Measurements from ENCODE around the gene GRIK4.

DNA sequence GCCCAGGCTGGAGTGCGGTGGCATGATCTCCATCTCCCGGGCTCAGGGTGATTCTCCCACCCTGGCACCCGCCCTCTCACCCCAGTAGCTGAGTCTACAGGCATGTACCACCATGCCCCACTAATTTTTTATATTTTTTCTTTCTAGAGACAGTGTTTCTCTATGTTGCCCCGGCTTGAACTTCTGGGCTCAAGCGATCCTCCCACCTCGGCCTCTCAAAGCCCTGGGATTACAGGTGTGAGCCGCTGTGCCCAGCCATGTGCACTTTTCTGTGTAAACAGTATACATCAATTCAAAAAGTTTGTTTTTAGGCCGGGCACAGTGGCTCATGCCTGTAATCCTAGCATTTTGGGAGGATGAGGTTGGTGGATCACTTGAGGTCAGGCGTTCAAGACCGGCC, 14.7 kb downstream of the GRIK4 start:
- TF ChIP-seq, protein P1, sequence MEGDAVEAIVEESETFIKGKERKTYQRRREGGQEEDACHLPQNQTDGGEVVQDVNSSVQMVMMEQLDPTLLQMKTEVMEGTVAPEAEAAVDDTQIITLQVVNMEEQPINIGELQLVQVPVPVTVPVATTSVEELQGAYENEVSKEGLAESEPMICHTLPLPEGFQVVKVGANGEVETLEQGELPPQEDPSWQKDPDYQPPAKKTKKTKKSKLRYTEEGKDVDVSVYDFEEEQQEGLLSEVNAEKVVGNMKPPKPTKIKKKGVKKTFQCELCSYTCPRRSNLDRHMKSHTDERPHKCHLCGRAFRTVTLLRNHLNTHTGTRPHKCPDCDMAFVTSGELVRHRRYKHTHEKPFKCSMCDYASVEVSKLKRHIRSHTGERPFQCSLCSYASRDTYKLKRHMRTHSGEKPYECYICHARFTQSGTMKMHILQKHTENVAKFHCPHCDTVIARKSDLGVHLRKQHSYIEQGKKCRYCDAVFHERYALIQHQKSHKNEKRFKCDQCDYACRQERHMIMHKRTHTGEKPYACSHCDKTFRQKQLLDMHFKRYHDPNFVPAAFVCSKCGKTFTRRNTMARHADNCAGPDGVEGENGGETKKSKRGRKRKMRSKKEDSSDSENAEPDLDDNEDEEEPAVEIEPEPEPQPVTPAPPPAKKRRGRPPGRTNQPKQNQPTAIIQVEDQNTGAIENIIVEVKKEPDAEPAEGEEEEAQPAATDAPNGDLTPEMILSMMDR (IDR thresholded peaks at IDR 0.05), result no peak
- TF ChIP-seq EZH2 (IDR thresholded peaks at IDR 0.05), result no peak
- TF ChIP-seq EZH2phosphoT487 (IDR thresholded peaks at IDR 0.05), result no peak
